Measurements from ENCODE around the gene PRKN. TPM values are rescaled to one million over a fixed set of nuclear protein-coding genes. Genes with fewer than 3 reads are reported as not detected.

The PRKN gene
- polyA plus RNA-seq, 1 donor from 2014 or later = 1.2 TPM

GRCh38 chr6:162467679-162468078 lies 259.9 kb downstream of the PRKN start:
- H3K79me2 ChIP-seq (replicated peaks; ENCODE audit: insufficient read depth, low read length) = no peaks in the 10 kb centered on the region
- H2AFZ ChIP-seq (ENCODE audit: low read depth, low read length) = no peak overlapping the region
- no peaks in the 10 kb centered on the region for H3K9me2 ChIP-seq (ENCODE audit: insufficient read depth, low read length)
- TF ChIP-seq POLR2AphosphoS5 (IDR thresholded peaks at IDR 0.05) = no peak
- TF ChIP-seq SMC3 (conservative IDR thresholded peaks at IDR 0.05; ENCODE audit: poor library complexity) = no peak
- TF ChIP-seq RAD21 (conservative IDR thresholded peaks at IDR 0.05) = no peak
- no peak for TF ChIP-seq EP300 (conservative IDR thresholded peaks at IDR 0.05; ENCODE audit: poor library complexity, severe bottlenecking)
- no peak for TF ChIP-seq CTCF (IDR thresholded peaks at IDR 0.05; ENCODE audit: poor library complexity, severe bottlenecking)
- TF ChIP-seq REST (IDR thresholded peaks at IDR 0.05; ENCODE audit: borderline replicate concordance) = no peak
- no peak for TF ChIP-seq TAF1 (IDR thresholded peaks at IDR 0.05; ENCODE audit: low read depth)
- no peak for TF ChIP-seq MXI1 (conservative IDR thresholded peaks at IDR 0.05; ENCODE audit: poor library complexity, severe bottlenecking)
- no peak for TF ChIP-seq EZH2 (IDR thresholded peaks at IDR 0.05; ENCODE audit: borderline replicate concordance, insufficient read depth, low read length, poor library complexity, severe bottlenecking)
- no peak overlapping the region for H3K9ac ChIP-seq (ENCODE audit: low read length)
- no peaks in the 10 kb centered on the region for H4K20me1 ChIP-seq (ENCODE audit: insufficient read depth)
- H3K4me3 ChIP-seq (ENCODE audit: low read length) = no peak overlapping the region
- no peak overlapping the region for H3K27ac ChIP-seq (ENCODE audit: low read length)
- H3K9me3 ChIP-seq (ENCODE audit: low read length) = no peaks in the 10 kb centered on the region
- H3K4me2 ChIP-seq (ENCODE audit: low read length) = no peak overlapping the region
- no peaks in the 10 kb centered on the region for H3K36me3 ChIP-seq (ENCODE audit: insufficient read depth, low read length)
- no peaks in the 10 kb centered on the region for H3K27me3 ChIP-seq (ENCODE audit: insufficient read depth, low read depth, low read length)
- no peaks in the 10 kb centered on the region for H3F3A ChIP-seq (ENCODE audit: insufficient read depth, low read length, poor library complexity, severe bottlenecking)

GRCh38 chr6:162463576-162463975 lies 264.0 kb downstream of the PRKN start:
- H3K4me2 ChIP-seq (ENCODE audit: low read length) = no peak overlapping the region
- H3K9me3 ChIP-seq (ENCODE audit: low read length) = no peaks in the 10 kb centered on the region
- TF ChIP-seq POLR2AphosphoS5 (IDR thresholded peaks at IDR 0.05) (no peak), EP300 (conservative IDR thresholded peaks at IDR 0.05; ENCODE audit: poor library complexity, severe bottlenecking) (no peak), MXI1 (conservative IDR thresholded peaks at IDR 0.05; ENCODE audit: poor library complexity, severe bottlenecking) (no peak), RAD21 (conservative IDR thresholded peaks at IDR 0.05) (no peak), TAF1 (IDR thresholded peaks at IDR 0.05; ENCODE audit: low read depth) (no peak), CTCF (IDR thresholded peaks at IDR 0.05; ENCODE audit: poor library complexity, severe bottlenecking) (no peak), REST (IDR thresholded peaks at IDR 0.05; ENCODE audit: borderline replicate concordance) (no peak), EZH2 (IDR thresholded peaks at IDR 0.05; ENCODE audit: borderline replicate concordance, insufficient read depth, low read length, poor library complexity, severe bottlenecking) (no peak), SMC3 (conservative IDR thresholded peaks at IDR 0.05; ENCODE audit: poor library complexity) (no peak)

More at GRCh38 chr6:162463576-162463975, 264.0 kb downstream of the PRKN start:
- Histone ChIP-seq H3K79me2 (replicated peaks; ENCODE audit: insufficient read depth, low read length) (no peaks in the 10 kb centered on the region), H3K9me2 (ENCODE audit: insufficient read depth, low read length) (no peaks in the 10 kb centered on the region), H3K4me3 (ENCODE audit: low read length) (no peak overlapping the region), H3F3A (ENCODE audit: insufficient read depth, low read length, poor library complexity, severe bottlenecking) (no peaks in the 10 kb centered on the region), H3K27me3 (ENCODE audit: insufficient read depth, low read depth, low read length) (no peaks in the 10 kb centered on the region), H3K27ac (ENCODE audit: low read length) (no peak overlapping the region), H3K36me3 (ENCODE audit: insufficient read depth, low read length) (no peaks in the 10 kb centered on the region), H4K20me1 (ENCODE audit: insufficient read depth) (no peaks in the 10 kb centered on the region), H3K9ac (ENCODE audit: low read length) (no peak overlapping the region), H2AFZ (ENCODE audit: low read depth, low read length) (no peak overlapping the region)

Measured in neural cell (in vitro differentiated cells).